Right atrium auricular region (tissue), 2 donors: ENCODE results near the gene AGPAT4. TPM values are rescaled to one million over a fixed set of nuclear protein-coding genes. Genes with fewer than 3 reads are reported as not detected.

Experiments used
- DNase-seq: peaks from one replicate; pipeline ENCODE4 v3.0.0-alpha.2; 2019; ENCODE audit warnings: low spot score
- H3K27ac ChIP-seq, 2 donors: fragments of 200-600 bp; sonication (generic); 1 replicate in 1 of 2; 2 replicates in 1 of 2; pipeline ENCODE4 v1.5.1; 2016 to 2019
- H3K27me3 ChIP-seq, 2 donors: fragments of 200-600 bp; sonication (generic); one replicate each; pipeline versions ENCODE4 v1.5.1 to v1.6.0; 2017 to 2019
- H3K36me3 ChIP-seq: fragments of 200-600 bp; sonication (generic); one replicate; pipeline ENCODE4 v1.5.1; 2016
- H3K4me1 ChIP-seq, 2 donors: fragments of 200-600 bp; sonication (generic); one replicate each; pipeline versions ENCODE4 v1.5.1 to v1.6.0; 2017 to 2019
- H3K4me3 ChIP-seq, 2 donors: fragments of 200-600 bp; sonication (generic); 1 replicate in 1 of 2; 2 replicates in 1 of 2; pipeline ENCODE4 v1.5.1; 2017 to 2019; ENCODE audit warnings: mild to moderate bottlenecking in 1 of 2, moderate library complexity in 1 of 2
- H3K9me3 ChIP-seq, 2 donors: fragments of 200-600 bp; sonication (generic); one replicate each; pipeline ENCODE4 v1.5.1; 2019
- total RNA-seq, 2 donors: library from RNA; depleted of rRNA; stranded (reverse); fragments of >200 nt; gene quantifications; one replicate each; pipeline ENCODE4 v1.1.0, GENCODE V29; 2016
- TF ChIP-seq, protein P1 (sequence below), 2 donors: fragments of 200-600 bp; sonication (generic); IDR thresholded peaks; one replicate each; pipeline ENCODE4 v1.5.1; 2019; ENCODE audit warnings: antibody characterized with exemption in 2 of 2

Gene AGPAT4
- total RNA-seq, 2 donors from 2014 or later = 2.3 to 2.6 TPM

DNA sequence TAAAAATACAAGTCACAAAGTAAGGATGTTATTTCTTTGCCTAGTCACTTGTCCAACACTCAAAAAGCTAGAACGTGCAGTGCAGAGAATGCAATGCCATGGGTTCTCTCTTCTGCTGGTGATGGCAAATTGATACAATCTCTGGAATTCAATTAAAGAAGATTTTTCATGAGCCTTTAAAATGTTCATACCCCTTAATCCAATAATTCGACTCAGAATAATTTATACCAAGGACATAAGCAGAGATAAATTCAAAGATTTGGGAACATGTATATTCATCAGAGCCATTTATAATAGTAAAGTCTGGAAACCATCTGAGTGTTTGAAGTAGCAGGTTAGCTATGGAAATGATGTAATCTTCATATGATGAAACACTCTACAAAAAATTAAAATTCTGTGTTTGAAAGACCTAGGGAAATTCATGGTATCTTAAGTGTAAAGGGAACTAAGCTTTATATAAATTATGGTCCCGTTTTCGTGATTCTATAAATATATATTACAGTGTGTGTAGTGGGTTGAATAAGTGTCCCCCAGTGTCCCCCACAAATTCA, 2.8 kb upstream of the AGPAT4 start:
- Histone ChIP-seq H3K36me3 (no peaks in the 10 kb centered on the region), H3K4me1 (peaks cover 0 to 14% of the 10 kb centered on the region in 2 donors), H3K27ac (no peak overlapping the region), H3K27me3 (no peaks in the 10 kb centered on the region), H3K9me3 (no peaks in the 10 kb centered on the region), H3K4me3 (no peak overlapping the region)
- DNase-seq = no peak
- TF ChIP-seq, protein P1, sequence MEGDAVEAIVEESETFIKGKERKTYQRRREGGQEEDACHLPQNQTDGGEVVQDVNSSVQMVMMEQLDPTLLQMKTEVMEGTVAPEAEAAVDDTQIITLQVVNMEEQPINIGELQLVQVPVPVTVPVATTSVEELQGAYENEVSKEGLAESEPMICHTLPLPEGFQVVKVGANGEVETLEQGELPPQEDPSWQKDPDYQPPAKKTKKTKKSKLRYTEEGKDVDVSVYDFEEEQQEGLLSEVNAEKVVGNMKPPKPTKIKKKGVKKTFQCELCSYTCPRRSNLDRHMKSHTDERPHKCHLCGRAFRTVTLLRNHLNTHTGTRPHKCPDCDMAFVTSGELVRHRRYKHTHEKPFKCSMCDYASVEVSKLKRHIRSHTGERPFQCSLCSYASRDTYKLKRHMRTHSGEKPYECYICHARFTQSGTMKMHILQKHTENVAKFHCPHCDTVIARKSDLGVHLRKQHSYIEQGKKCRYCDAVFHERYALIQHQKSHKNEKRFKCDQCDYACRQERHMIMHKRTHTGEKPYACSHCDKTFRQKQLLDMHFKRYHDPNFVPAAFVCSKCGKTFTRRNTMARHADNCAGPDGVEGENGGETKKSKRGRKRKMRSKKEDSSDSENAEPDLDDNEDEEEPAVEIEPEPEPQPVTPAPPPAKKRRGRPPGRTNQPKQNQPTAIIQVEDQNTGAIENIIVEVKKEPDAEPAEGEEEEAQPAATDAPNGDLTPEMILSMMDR (IDR thresholded peaks at IDR 0.05) = no peak

DNA sequence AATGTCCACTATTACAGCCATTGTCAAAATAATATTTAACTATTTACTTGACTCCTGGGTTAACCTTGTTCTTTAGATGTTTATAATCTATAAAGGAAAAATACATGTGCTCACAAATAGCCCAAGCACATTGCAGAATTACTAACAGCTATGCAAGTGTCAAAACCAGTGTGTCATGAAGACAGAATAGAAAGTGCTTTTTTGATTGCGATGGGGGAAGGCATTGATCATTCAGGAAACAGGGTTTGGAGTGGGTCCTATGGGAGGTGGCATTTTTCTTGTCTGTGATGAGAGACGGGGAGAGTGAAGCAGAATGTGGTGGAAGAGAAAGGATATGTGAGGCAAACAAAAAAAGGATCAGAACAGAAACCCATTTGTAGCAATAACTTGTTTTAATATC, 1.0 kb upstream of the AGPAT4 start:
- Histone ChIP-seq H3K4me3 (no peak overlapping the region), H3K4me1 (peaks cover 0 to 14% of the 10 kb centered on the region in 2 donors), H3K36me3 (no peaks in the 10 kb centered on the region), H3K9me3 (no peaks in the 10 kb centered on the region), H3K27me3 (no peaks in the 10 kb centered on the region), H3K27ac (peak overlapping the region in 1 of 2 donors; percentile 77)
- TF ChIP-seq, protein P1 (IDR thresholded peaks at IDR 0.05) = no peak
- no peak for DNase-seq

DNA sequence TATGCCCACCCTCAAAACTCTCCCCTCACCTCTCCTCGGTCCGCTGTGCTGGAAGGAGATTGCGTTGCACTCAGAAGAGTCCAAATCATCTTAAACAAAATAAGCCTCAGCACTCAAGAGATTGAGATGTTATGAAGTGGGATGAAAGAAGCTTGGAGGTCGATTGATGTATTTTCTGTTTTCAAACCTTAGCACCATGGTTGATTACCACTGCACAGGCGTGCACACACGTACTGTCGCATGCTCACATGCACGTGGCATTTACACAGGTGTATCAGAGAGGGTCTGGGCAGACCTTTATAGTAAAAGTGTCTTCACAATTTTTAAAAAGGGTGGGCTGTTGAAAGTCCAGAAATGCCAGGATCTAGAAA, 612 bp upstream of the AGPAT4 start:
- Histone ChIP-seq H3K27ac (peak overlapping the region; percentile 75 to 77), H3K4me3 (peak overlapping the region; percentile 58 to 69), H3K27me3 (no peaks in the 10 kb centered on the region), H3K36me3 (no peaks in the 10 kb centered on the region), H3K9me3 (no peaks in the 10 kb centered on the region), H3K4me1 (peaks cover 0 to 14% of the 10 kb centered on the region in 2 donors)
- TF ChIP-seq, protein P1 (IDR thresholded peaks at IDR 0.05) = no peak
- no peak for DNase-seq

DNA sequence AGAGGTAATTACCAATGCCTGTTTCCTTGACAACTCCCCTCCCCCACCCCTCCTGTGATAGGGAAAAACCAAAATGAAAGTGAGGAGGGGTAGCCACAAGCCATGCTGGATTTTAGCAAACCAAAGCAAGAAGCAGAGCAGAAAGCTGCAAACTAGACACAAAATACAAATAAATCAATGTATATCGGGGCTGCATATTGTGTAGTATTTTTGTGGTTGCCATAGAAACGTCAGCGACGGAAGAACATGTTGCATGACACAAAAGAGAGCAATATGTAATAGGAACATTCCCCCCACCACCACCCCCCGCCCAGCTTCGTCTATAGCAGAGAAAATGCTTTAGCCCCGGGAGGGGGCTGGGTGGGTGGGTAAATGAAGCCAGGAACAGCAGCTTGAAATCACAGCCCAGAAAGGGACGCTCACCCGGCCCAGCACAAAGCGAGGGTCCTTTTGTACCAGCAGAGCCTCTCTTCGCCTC, 548 bp downstream of the AGPAT4 start:
- Histone ChIP-seq H3K27me3 (no peaks in the 10 kb centered on the region), H3K4me3 (peak overlapping the region; percentile 58 to 69), H3K4me1 (peaks cover 0 to 14% of the 10 kb centered on the region in 2 donors), H3K27ac (peak overlapping the region; percentile 66 to 75), H3K9me3 (no peaks in the 10 kb centered on the region), H3K36me3 (no peaks in the 10 kb centered on the region)
- TF ChIP-seq, protein P1 (IDR thresholded peaks at IDR 0.05) = no peak
- DNase-seq = no peak

DNA sequence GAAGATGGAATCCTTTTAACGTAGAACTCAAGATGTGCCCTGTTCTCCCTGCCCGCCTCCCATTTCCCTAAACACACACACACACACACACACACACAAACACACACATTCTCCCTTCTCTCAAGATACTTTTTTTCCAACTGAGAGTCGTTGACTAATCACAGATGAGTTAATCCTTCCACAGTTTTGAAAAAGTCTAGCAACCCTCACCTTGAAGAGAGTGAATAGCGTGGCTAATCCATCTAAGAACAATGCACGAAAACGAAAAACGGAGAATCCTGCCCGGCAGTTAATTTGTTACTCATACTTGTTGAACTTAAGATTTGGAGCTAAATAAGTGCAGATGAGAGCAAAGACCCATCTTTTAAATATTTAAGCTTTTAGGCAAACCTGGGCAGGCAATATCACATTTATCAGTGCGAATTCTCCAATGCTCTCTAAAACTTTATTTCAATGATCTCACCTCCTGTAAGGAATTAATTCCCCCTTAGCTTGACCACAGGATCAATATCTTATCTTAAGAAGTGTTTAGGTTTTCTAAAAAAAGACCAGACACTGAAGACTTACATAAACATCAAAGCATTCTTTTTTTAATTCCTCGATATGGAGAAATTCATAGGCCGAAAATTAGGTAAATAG, 1.1 kb downstream of the AGPAT4 start:
- DNase-seq = no peak
- Histone ChIP-seq H3K4me1 (peaks cover 0 to 14% of the 10 kb centered on the region in 2 donors), H3K27ac (no peak overlapping the region), H3K36me3 (no peaks in the 10 kb centered on the region), H3K4me3 (peak overlapping the region; percentile 58 to 69), H3K9me3 (no peaks in the 10 kb centered on the region), H3K27me3 (no peaks in the 10 kb centered on the region)
- TF ChIP-seq, protein P1 (IDR thresholded peaks at IDR 0.05) = no peak
